Measurements from ENCODE around the gene NECAB2. TPM values are rescaled to one million over a fixed set of nuclear protein-coding genes. Genes with fewer than 3 reads are reported as not detected.

Gene NECAB2
- total RNA-seq, 6 experiments from 2014 or later, result 0.40 TPM; not detected in 5

DNA sequence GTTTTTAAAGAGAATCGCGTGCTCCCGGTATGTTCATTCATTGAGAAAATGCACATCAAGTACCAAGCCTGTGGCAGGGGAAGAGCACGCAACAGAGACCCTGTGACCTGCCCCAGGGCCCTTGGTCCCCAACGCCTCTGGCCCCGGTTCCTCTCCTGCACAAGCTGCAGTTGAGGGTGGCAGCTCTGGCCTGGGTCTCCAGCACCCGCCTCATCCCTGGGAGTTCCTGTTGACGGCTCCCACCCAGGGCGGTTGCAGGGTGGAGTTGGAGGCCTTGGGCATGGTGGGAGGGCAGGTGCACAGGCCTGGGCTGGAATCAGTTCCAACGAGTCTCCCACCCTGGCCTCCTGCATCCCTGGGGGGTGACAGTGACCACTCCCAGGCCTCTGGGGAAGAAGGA, 5.0 kb downstream of the NECAB2 start:
- no peaks in the 10 kb centered on the region for H3K36me3 Mint-ChIP-seq (ENCODE audit: low read depth)

DNA sequence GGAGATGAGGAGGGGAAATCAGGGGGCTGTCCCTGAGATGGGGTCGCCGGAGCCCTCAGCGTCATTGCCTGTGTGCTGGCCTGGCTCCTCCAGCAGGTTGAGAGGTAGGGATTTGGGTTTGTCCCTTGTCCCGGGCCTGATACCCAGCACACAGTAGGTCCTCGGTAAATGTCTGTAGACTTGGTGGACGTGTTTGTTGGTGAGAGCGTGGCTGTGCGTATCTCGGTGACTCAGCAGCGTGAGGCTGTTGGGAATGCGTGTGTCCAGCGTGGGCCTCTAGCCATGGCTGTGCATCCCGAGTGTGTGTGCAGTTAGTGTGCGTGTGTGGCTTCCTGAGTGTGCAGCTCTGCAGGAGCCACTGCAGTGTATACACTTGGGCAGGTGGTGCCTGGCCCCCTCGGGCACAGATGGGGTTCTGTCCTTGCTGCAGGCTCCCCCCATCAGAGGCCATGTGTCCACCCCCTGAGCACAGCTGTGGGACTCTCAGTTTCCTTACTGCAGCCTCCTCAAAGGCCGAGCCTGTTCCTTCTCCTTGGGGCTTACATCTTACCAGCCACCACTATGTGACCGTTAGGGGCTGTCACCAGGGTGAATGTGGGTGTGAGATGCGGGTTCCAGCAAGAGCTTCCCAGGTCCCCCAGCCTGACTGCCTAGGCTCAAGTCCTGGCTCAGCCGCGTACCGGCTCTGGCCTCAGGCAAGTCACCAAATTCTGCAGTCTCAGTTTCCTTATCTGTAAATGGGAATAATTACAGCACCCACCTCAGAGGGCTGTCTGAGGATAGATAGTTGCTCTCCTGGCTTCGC, 5.7 kb downstream of the NECAB2 start:
- Mint-ChIP-seq H3K27ac (no peak overlapping the region), H3K36me3 (ENCODE audit: low read depth) (peaks cover 2% of the 10 kb centered on the region; the same call in 1 of the 2 replicates), H3K4me3 (no peak overlapping the region), H3K9me3 (peaks cover 11% of the 10 kb centered on the region), H3K27me3 (ENCODE audit: insufficient read depth) (peaks cover 29% of the 10 kb centered on the region), H3K4me1 (ENCODE audit: low read depth) (no peaks in the 10 kb centered on the region)
- DNase-seq, result no peak
- TF ChIP-seq, protein P1, sequence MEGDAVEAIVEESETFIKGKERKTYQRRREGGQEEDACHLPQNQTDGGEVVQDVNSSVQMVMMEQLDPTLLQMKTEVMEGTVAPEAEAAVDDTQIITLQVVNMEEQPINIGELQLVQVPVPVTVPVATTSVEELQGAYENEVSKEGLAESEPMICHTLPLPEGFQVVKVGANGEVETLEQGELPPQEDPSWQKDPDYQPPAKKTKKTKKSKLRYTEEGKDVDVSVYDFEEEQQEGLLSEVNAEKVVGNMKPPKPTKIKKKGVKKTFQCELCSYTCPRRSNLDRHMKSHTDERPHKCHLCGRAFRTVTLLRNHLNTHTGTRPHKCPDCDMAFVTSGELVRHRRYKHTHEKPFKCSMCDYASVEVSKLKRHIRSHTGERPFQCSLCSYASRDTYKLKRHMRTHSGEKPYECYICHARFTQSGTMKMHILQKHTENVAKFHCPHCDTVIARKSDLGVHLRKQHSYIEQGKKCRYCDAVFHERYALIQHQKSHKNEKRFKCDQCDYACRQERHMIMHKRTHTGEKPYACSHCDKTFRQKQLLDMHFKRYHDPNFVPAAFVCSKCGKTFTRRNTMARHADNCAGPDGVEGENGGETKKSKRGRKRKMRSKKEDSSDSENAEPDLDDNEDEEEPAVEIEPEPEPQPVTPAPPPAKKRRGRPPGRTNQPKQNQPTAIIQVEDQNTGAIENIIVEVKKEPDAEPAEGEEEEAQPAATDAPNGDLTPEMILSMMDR (IDR thresholded peaks at IDR 0.05), result no peak

More for the DNA sequence above, 5.0 kb downstream of the NECAB2 start:
- Mint-ChIP-seq H3K27me3 (ENCODE audit: insufficient read depth) (peaks cover 23% of the 10 kb centered on the region), H3K27ac (no peak overlapping the region), H3K4me3 (no peak overlapping the region), H3K4me1 (ENCODE audit: low read depth) (no peaks in the 10 kb centered on the region), H3K9me3 (peaks cover 4% of the 10 kb centered on the region)
- TF ChIP-seq, protein P1 (IDR thresholded peaks at IDR 0.05), result no peak
- DNase-seq, result no peak

DNA sequence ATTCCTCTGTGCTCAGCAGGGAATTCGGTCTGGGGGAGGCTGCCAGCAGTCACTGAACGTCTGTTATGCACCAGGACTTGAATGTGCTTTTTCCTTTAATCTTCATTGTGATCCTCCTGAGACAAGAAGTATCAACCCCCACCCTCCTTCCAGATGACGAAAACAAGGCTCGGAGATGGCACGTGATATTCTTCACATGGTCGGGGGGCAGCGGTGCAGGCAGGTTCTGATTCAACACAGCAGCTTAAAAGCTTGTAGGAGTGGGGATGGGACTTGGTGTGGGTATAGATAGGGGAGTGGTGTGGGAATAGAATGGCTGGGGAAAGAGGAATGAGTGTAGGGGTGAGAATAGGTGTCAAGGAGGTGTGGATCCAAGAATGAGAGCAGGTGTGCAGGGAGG, 6.4 kb downstream of the NECAB2 start:
- Mint-ChIP-seq H3K9me3 (peaks cover 15% of the 10 kb centered on the region), H3K4me1 (ENCODE audit: low read depth) (no peaks in the 10 kb centered on the region), H3K27me3 (ENCODE audit: insufficient read depth) (peaks cover 32% of the 10 kb centered on the region), H3K4me3 (no peak overlapping the region), H3K27ac (no peak overlapping the region), H3K36me3 (ENCODE audit: low read depth) (peaks cover 5% of the 10 kb centered on the region)
- TF ChIP-seq, protein P1 (IDR thresholded peaks at IDR 0.05), result no peak
- DNase-seq, result no peak

DNA sequence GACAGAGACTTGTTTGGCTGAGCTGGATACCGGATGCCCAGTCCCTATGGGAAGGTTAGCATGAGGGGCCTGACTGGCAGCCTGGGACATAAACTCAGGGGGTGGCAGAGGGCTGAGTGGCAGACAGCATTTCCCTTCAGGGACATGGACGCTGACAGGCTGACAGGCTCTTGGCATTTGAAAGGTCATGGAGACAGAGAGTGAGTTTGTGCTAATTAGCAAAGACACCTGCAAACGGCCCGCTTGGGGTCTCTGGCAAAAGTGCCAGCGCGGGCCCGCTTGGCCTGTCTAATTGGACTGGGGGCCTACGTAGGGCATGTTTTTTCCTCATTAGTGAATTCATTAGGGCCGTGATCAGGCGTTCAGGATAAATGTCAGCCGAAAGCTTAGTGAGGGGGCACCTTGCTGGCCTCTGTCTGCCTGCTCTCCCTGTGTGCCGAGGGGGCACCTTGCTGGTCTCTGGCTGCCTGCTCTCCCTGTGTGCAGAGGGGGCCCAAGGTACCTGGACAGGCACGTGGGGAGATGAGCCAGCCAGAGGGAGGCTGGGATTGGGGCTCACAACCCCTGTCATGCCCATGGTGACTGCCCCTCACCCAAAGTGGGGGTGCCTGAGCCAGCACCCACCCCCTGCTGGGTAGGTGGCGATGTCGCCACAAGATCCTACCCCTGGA, 7.7 kb downstream of the NECAB2 start:
- Mint-ChIP-seq H3K36me3 (ENCODE audit: low read depth) (peaks cover 5% of the 10 kb centered on the region), H3K9me3 (peaks cover 15% of the 10 kb centered on the region), H3K4me1 (ENCODE audit: low read depth) (no peaks in the 10 kb centered on the region), H3K27me3 (ENCODE audit: insufficient read depth) (peaks cover 27% of the 10 kb centered on the region), H3K27ac (no peak overlapping the region), H3K4me3 (no peak overlapping the region)
- DNase-seq, result no peak
- TF ChIP-seq, protein P1 (IDR thresholded peaks at IDR 0.05), result no peak

DNA sequence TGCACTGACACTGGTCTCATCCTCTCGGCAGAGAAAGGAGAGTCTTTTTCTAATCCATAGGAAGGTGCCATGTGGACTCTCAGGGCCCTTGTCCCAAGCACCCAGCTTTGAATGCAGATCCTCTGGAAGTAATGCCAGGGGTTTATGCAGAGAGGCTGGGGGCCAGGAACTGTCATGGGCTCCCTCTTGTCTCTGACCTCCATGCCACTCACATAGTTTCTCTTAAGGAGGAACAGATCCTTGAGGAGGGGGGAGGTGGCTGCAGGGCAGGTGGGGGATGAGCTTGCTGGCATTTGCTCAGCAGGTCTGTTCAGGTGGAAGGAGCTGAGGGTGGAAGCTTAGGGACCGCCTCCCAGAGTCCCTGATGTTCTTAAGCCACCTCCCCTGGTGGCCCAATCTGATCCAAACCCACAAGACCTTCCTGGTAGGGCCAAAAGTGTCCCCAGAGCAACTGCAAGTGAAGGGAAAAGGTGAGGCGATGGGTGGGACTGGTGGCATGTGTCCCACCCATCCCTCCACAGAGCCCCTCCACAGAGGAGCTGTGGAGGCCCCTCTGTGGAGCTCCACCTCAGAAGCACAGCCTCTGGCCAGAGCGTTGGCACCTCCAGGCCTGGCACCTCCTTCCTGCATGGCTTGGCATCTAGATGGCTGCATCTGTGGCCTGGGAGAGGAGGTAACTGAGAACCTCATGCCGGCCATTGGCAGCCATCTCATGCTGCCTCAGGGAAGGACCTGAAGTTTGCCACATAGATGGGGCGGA, 9.2 kb downstream of the NECAB2 start:
- Mint-ChIP-seq H3K4me1 (ENCODE audit: low read depth) (no peaks in the 10 kb centered on the region), H3K9me3 (peaks cover 15% of the 10 kb centered on the region), H3K36me3 (ENCODE audit: low read depth) (peaks cover 5% of the 10 kb centered on the region), H3K27ac (no peak overlapping the region), H3K27me3 (ENCODE audit: insufficient read depth) (peaks cover 27% of the 10 kb centered on the region), H3K4me3 (no peak overlapping the region)
- TF ChIP-seq, protein P1 (IDR thresholded peaks at IDR 0.05), result no peak
- DNase-seq, result no peak

Measured in HFFc6 (cell line).